GM12874 (cell line): ENCODE data around the gene DEFB110.

ENCODE experiments used
- TF ChIP-seq, protein P1 (sequence below): IDR thresholded peaks from 2 replicates; pipeline ENCODE4 v1.5.1; 2011; ENCODE audit warnings: low read depth, mild to moderate bottlenecking, control low read depth, low read length, moderate library complexity; ENCODE audit not compliant: insufficient read depth

Gene DEFB110

DNA sequence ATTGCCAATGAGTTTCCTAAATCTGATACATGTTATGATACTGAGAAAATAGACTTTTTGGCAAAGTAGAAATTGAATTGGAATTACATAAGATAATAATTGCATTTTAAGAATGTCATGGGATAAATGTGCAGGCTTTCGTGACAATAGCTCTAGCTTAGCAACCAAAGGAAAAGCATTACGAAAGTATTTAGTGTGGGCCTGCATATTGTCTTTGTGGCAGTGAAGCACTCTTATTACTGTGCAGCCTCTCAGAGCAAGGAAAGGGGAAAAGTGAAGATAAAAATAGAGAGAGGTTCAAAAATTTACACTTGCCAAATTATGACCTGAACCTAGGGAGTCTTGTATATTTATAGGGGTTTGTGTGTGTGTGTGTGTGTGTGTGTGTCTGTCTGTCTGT, 39.7 kb downstream of the DEFB110 start:
- TF ChIP-seq, protein P1, sequence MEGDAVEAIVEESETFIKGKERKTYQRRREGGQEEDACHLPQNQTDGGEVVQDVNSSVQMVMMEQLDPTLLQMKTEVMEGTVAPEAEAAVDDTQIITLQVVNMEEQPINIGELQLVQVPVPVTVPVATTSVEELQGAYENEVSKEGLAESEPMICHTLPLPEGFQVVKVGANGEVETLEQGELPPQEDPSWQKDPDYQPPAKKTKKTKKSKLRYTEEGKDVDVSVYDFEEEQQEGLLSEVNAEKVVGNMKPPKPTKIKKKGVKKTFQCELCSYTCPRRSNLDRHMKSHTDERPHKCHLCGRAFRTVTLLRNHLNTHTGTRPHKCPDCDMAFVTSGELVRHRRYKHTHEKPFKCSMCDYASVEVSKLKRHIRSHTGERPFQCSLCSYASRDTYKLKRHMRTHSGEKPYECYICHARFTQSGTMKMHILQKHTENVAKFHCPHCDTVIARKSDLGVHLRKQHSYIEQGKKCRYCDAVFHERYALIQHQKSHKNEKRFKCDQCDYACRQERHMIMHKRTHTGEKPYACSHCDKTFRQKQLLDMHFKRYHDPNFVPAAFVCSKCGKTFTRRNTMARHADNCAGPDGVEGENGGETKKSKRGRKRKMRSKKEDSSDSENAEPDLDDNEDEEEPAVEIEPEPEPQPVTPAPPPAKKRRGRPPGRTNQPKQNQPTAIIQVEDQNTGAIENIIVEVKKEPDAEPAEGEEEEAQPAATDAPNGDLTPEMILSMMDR, result no peak

DNA sequence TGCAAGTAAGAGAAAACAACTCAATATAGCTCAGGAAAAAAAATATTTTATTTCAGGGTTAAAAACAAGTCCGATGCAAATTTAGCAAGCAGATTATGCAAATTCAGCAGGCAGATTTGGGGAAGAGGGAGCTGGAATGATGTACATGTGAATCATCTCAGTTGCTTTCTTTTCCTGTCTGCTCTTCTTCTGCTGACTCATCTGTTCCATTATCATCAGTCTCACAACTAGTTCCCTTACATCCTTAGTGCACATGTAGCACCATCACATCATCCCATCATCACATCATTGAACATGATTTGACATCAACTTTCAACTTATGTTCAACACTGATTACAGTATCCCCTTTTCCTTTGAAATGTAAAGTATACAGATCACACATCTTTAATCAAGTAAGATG, 40.9 kb downstream of the DEFB110 start:
- TF ChIP-seq, protein P1, result no peak

DNA sequence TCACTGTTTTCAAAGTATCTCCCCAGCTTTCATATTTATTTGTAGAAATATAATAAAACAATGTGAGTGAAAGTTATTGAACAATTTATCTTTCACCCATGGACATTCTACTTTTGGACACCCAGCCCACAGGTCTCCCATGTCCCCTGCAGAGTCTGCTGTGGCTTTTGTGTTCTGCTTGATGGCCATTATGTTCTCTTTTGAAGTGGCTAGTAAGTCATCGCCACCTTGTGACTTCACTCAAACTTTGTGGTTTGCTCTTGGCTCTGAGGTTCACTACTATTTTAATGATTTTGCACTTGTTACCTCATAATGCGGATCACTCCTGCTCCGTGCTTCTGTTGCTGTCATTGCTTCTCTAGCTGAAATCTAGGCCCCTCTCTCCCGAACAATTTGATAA, 42.2 kb downstream of the DEFB110 start:
- TF ChIP-seq, protein P1, result no peak

DNA sequence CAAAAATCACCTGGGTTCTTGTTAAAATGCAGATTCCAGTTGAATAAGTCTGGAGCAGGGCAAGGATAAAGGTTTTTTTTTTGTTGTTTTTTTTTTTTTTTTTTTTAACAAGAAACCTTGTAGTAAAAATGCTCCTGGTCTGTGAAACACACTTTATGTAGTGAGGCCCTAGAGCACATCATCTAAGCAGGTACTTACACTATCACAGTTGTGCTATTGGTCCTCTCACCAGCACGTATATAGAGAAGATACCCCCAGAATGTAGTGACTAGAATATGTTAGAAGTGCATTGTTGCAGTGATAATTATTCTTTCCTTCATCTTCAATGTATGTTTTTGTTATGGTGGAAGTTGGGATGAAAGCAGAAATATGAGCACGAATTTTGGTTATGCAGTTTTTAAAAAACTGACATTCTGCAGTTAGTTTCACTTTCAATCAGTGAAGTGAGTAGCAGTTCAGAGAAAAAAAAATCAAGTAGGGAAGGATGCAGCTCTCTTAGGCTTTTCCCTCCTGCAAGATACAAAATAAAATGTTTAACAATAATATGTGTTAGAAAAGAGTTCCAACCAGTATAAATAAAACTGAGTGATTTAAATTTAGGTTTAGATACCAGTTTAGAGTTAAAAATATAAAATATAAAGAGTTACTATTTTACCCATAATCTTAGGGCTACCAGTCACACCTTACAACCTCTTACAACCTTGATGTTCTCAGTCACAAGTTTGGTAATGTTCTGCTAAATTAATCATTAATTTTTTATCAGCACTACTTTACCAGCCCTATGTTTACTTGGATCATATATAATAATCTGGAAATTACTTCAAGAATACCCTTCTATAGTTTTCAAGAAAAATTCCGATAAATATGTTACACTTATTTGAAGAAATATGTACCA, 43.2 kb downstream of the DEFB110 start:
- TF ChIP-seq, protein P1, result no peak

DNA sequence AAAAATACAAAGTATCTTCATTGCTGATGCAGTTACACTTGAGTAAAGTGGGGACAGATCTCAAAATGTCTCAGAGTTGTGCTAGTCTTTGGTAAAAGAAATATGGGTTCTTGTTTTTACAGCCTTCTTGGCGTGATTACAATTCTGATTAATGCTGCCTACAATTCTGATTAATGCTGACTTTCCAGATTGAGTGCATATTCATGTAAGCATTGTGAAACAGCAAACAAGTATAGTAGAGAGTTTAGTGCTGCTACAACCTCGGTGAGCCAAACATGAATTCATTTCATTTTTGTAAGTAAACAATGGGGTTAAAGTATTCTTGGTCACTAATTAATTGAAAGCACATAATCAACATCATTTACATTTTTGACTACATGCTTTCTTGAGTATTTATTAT, 52.2 kb downstream of the DEFB110 start, which contains the start of gene DEFB113:
TSS of gene DEFB113 (minus strand) at position 21 of the 400 bp plus-strand sequence. CDS start at position 21, 0 bp downstream.
- TF ChIP-seq, protein P1, result no peak
